Measurements from ENCODE around the gene ZBTB21.

The ZBTB21 gene

DNA sequence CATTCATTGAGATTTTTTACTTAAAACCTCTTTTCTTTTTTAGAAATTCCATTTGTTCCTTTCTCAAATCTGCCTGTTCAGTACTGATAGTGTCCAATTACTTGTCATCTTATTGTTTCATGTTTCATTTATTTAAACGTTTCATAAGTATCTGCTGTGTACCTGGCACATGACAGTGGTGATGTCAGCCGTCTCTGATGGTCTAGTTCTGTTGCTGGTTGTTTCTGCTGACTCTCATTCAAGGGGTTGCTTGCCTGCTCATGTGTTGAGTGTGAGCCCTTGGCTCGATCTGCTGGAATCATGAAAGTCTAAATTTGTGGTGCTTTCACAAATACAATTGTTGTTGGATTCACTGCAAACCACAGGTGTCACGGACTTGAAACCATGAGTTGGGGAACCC, 30.8 kb downstream of the ZBTB21 start:
- no peak overlapping the region for H3K4me3 ChIP-seq (ENCODE audit: low read depth, low read length)
- POLR2A ChIA-PET = no interaction called here
- TF ChIP-seq, protein P1, sequence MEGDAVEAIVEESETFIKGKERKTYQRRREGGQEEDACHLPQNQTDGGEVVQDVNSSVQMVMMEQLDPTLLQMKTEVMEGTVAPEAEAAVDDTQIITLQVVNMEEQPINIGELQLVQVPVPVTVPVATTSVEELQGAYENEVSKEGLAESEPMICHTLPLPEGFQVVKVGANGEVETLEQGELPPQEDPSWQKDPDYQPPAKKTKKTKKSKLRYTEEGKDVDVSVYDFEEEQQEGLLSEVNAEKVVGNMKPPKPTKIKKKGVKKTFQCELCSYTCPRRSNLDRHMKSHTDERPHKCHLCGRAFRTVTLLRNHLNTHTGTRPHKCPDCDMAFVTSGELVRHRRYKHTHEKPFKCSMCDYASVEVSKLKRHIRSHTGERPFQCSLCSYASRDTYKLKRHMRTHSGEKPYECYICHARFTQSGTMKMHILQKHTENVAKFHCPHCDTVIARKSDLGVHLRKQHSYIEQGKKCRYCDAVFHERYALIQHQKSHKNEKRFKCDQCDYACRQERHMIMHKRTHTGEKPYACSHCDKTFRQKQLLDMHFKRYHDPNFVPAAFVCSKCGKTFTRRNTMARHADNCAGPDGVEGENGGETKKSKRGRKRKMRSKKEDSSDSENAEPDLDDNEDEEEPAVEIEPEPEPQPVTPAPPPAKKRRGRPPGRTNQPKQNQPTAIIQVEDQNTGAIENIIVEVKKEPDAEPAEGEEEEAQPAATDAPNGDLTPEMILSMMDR (IDR thresholded peaks at IDR 0.05; ENCODE audit: insufficient read depth, low read length, missing control alignments) = no peak
- no peak for DNase-seq (ENCODE audit: low read depth, low spot score)
- CTCF ChIA-PET = no interaction called here

DNA sequence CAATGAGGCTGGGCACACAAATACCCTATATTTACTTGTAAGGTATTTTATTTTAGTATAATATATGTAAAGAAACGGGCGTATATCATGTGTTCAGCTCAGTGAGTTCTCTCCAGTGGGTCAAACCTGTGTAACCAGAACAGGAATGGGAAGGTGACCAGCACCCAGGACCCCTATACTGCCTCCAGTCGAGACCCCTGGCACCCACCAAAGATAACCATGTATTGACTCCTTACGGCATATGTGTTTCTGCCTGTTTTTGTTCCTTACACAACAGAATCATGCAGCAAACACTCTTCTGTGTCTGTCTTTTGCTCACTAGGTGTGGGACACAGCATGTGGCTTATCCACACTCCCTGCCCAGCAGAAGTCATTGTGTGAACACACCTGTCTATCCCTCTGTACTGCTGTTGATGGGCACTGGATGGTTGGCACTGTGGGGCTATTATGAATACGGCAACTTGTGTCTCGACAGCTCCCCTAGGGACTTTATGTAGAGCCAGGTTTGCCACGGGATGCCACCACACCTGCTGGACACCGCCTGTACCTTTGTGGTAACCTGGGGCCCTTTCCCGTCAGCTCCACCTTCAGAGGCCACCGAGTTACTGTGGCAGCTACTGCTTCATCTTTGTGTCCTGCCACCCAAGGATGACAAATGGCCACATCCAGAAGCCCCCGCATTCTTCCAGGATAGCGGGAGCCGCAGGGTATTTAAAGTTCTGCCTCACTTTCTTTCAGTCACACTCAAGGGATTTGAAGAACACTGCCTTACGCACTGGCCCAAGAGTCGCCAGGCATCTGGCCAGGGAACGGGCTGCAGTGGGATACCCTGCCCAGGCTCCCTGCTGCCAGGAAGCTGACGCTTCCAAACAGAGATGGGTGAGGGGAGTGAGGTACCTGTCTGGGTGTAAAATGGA, 32.9 kb downstream of the ZBTB21 start:
- H3K4me3 ChIP-seq (ENCODE audit: low read depth, low read length) = no peak overlapping the region
- POLR2A ChIA-PET = no interaction called here
- TF ChIP-seq, protein P1 (IDR thresholded peaks at IDR 0.05; ENCODE audit: insufficient read depth, low read length, missing control alignments) = no peak
- DNase-seq (ENCODE audit: low read depth, low spot score) = no peak
- CTCF ChIA-PET = interaction anchor here (1.1 kb wide), 1 partner anchor 10 kb away, joined by 3 read pairs; no protein-coding TSS in a partner anchor

DNA sequence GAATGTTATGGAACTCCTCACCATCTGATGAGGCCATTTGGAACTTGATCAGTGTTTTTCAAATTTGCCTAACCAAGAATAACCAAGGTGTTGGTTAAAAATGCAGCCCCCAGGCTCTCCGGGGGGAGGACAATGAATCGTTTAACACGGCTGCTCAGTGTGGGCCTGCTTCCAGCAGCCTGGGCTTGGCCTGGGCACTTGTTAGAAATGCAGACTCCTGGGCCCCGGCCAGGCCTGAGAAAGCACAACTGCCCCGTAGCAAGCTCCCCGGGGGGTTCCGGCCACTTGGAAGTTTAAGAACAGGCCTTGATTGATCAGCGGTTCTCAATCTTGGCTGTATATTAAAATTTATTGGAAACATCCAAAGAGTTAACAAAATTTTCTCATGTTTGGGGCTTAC, 33.5 kb downstream of the ZBTB21 start:
- POLR2A ChIA-PET = no interaction called here
- no peak for DNase-seq (ENCODE audit: low read depth, low spot score)
- TF ChIP-seq, protein P1 (IDR thresholded peaks at IDR 0.05; ENCODE audit: insufficient read depth, low read length, missing control alignments) = no peak
- no peak overlapping the region for H3K4me3 ChIP-seq (ENCODE audit: low read depth, low read length)
- CTCF ChIA-PET = interaction anchor here (1.1 kb wide), 1 partner anchor 10 kb away, joined by 3 read pairs; no protein-coding TSS in a partner anchor

DNA sequence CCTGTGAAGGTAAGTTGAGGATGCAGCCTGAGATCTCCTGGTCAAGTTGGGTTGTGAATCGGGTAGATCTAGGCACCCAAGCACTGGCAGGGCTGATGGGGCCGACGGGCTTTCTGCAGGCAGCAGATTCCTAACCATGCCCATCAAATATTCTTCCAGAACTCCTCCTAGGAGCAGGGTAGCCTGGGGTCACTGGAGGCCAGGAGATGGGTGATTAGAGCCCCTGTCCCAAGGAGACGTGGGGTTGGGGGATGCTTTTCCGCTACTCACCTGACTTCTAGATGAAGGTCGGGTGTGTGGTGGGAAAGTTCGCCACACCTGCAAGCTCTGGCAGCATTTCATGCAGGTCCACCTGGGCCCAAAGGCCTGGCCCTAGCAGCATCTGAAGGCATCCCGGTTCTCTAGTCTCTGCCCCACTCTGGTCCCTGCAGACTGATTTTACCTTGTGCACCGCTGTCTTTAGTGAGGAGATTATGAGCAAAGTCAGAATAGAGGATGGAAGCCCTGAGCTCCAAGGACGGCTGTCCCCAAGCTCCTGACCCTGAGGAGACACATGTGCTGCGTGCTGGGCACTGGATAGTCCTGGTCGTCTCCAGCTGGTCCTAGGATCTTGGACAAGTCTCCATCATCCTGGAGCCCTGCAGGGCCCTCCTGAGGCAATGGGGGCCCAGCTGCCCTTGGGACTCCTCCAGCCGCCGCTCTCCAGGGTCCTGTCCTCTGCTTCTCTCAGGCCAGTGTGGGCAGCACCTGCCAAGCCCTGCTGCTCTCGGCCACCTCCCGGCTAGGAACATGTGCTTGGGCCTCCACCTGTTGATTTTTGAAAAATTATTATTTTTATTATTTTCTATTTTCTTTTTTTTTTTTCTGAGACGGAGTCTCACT, 34.5 kb downstream of the ZBTB21 start:
- H3K4me3 ChIP-seq (ENCODE audit: low read depth, low read length) = no peak overlapping the region
- TF ChIP-seq, protein P1 (IDR thresholded peaks at IDR 0.05; ENCODE audit: insufficient read depth, low read length, missing control alignments) = no peak
- CTCF ChIA-PET = interaction anchor here (0.6 kb wide), 1 partner anchor 11 kb away, joined by 3 read pairs; no protein-coding TSS in a partner anchor
- POLR2A ChIA-PET = interaction anchor here (0.7 kb wide), 1 partner anchor 18 kb away, joined by 4 read pairs; no protein-coding TSS in a partner anchor
- DNase-seq (ENCODE audit: low read depth, low spot score) = no peak

DNA sequence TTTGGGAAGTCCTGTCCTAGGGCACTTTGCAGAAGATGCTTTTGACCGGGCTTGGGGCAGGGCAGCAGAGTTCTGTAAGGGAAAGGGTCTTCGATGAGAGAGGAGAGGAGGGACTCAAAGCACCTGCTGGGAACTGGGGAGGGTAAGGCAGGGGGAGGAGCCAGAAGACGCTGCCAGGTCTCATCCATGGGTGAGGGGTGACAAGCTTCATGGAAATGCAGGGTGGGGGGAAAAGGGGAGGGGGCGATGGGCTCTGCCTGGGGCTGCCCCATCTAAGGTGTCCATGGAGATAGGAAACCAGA, 35.5 kb downstream of the ZBTB21 start:
- no peak overlapping the region for H3K4me3 ChIP-seq (ENCODE audit: low read depth, low read length)
- TF ChIP-seq, protein P1 (IDR thresholded peaks at IDR 0.05; ENCODE audit: insufficient read depth, low read length, missing control alignments) = no peak
- no peak for DNase-seq (ENCODE audit: low read depth, low spot score)
- ChIA-PET CTCF (interaction anchor here (0.6 kb wide), 1 partner anchor 12 kb away, joined by 3 read pairs; no protein-coding TSS in a partner anchor), POLR2A (no interaction called here)
